Fibroblast of mammary gland (primary cell): Measurements from ENCODE around the gene FGF1.
A peak's percentile ranks its signal among the peaks of the same experiment; 100 is the strongest.

Source experiments
- DNase-seq: peaks from one replicate; pipeline ENCODE4 v3.0.0-alpha.2; 2010; ENCODE audit warnings: low read depth
- H3K4me3 ChIP-seq: 2 replicates; pipeline ENCODE4 v1.5.1; 2011; ENCODE audit warnings: low read depth, mild to moderate bottlenecking, low read length, moderate library complexity; ENCODE audit not compliant: control insufficient read depth
- CTCF ChIP-seq: conservative IDR thresholded peaks from 2 replicates; pipeline ENCODE4 v1.5.1; 2011; ENCODE audit warnings: low read depth, low read length, inconsistent platforms; ENCODE audit not compliant: control insufficient read depth, insufficient read depth

FGF1 gene

GRCh38 chr5:142569905-142570304 lies 116.0 kb downstream of the FGF1 start:
- H3K4me3 ChIP-seq, result no peak overlapping the region
- no peak for TF ChIP-seq CTCF
- DNase-seq, result peak; percentile 62

GRCh38 chr5:142568996-142569335 lies 116.9 kb downstream of the FGF1 start:
- H3K4me3 ChIP-seq, result no peak overlapping the region
- TF ChIP-seq CTCF, result no peak

GRCh38 chr5:142568283-142568995 lies 117.5 kb downstream of the FGF1 start:
- TF ChIP-seq CTCF, result no peak
- peak; percentile 79 for DNase-seq
- no peak overlapping the region for H3K4me3 ChIP-seq

More at GRCh38 chr5:142568996-142569335, 116.9 kb downstream of the FGF1 start:
- DNase-seq, result no peak

- TF ChIP-seq CTCF, result no peak
- H3K4me3 ChIP-seq, result no peak overlapping the region
- peak; percentile 22 for DNase-seq
Measured at GRCh38 chr5:142561486-142562097, 124.3 kb downstream of the FGF1 start.

- no peak for TF ChIP-seq CTCF
- H3K4me3 ChIP-seq, result no peak overlapping the region
- DNase-seq, result no peak
Measured at GRCh38 chr5:142561029-142561428, 124.9 kb downstream of the FGF1 start.

GRCh38 chr5:142552107-142552506 lies 133.8 kb downstream of the FGF1 start:
- no peak for DNase-seq
- H3K4me3 ChIP-seq, result no peak overlapping the region
- no peak for TF ChIP-seq CTCF
